ENCODE data around the gene ADM2. TPM values are rescaled to one million over a fixed set of nuclear protein-coding genes. Genes with fewer than 3 reads are reported as not detected.

The ADM2 gene
- total RNA-seq, 1 experiment from 2014 or later: 11.9 TPM

DNA sequence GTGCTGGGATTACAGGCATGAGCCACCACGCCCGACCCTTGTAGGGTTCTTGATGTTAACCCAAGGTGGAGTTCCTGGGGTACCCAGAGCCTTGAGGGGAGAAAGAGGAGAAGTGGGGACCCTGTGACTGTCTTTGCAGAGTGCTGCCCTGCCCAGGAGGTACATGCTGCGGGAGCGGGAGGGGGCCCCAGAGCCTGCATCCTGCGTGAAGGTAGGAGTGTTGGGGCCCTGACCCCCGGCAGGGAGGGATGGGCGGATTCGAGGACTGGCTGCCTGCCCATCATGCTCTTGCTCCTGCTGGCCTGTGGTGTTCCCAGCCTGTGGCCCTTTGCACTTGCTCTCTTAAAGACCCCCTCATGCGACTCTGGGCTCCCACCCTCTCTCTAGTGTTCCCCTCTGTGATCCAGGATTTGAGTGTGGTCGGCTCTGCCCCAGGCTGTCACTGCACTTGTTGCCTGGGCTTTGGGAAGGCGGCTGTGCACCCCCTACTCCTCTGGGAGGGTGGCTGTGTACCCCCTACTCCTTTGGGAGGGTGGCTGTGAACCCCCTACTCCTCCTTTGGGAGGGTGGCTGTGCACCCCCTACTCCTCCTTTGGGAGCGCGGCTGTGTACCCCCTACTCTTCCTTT is 39.6 kb downstream of the ADM2 start:
- Mint-ChIP-seq H3K9me3 (no peaks in the 10 kb centered on the region), H3K4me3 (no peak overlapping the region), H3K27me3 (ENCODE audit: low read depth) (no peaks in the 10 kb centered on the region; the same call in 1 of the 2 replicates), H3K27ac (no peak overlapping the region; a peak in 1 of 7 replicates), H3K36me3 (ENCODE audit: insufficient read depth in 1 of 3, low read depth in 3 of 3) (peaks cover 7 to 64% (median 39%) of the 10 kb centered on the region in 3 experiments; a peak in 6 of 7 replicates), H3K4me1 (peaks cover 5 to 7% of the 10 kb centered on the region in 2 experiments)
- no peak for DNase-seq
- WGBS (ENCODE audit: extremely low coverage, insufficient read length, low lambda C conversion rate): no CpG with 5 or more reads among the region's 13 CpGs
- no peak overlapping the region for H4K8ac ChIP-seq (replicated peaks; ENCODE audit: insufficient read length, low read depth, low read length)
- peaks cover 3% of the 10 kb centered on the region for H4K20me1 ChIP-seq (ENCODE audit: control insufficient read depth, insufficient read depth, insufficient read length)
- no peak overlapping the region for H3K23ac ChIP-seq (ENCODE audit: insufficient read length, low read depth, low read length)
- H3K4me2 ChIP-seq (ENCODE audit: insufficient read depth, insufficient read length, low read length): no peak overlapping the region
- H3K56ac ChIP-seq (ENCODE audit: insufficient read length, low read depth, low read length): no peak overlapping the region
- H3K14ac ChIP-seq (ENCODE audit: insufficient read depth, low read length): no peak overlapping the region; the same call in 1 of the 2 replicates
- H3K4me1 ChIP-seq (ENCODE audit: insufficient read depth, low read length): peaks cover 3% of the 10 kb centered on the region; the same call in 1 of the 2 replicates
- no peak overlapping the region for H4K5ac ChIP-seq (ENCODE audit: insufficient read length, low read depth, low read length)
- H2BK20ac ChIP-seq (ENCODE audit: low read depth, low read length, poor library complexity, severe bottlenecking): no peak overlapping the region
- no peak overlapping the region for H2BK5ac ChIP-seq (ENCODE audit: insufficient read length, low read length)
- H3K27me3 ChIP-seq (ENCODE audit: insufficient read depth, low read length): no peaks in the 10 kb centered on the region
- no peak overlapping the region for H2BK12ac ChIP-seq (ENCODE audit: insufficient read length, low read depth, low read length)
- H3T11ph ChIP-seq (ENCODE audit: low read length): no peak overlapping the region
- H2AFZ ChIP-seq (ENCODE audit: low read length): no peak overlapping the region
- no peak overlapping the region for H3K18ac ChIP-seq (ENCODE audit: insufficient read length, low read depth, low read length)
- no peak overlapping the region for H2AK5ac ChIP-seq (ENCODE audit: insufficient read length, low read length)
- no peaks in the 10 kb centered on the region for H3K79me1 ChIP-seq (ENCODE audit: insufficient read depth, low read depth, low read length, poor library complexity, severe bottlenecking)
- no peak overlapping the region for H3K27ac ChIP-seq (ENCODE audit: insufficient read length, low read depth, low read length)
- H2BK120ac ChIP-seq (ENCODE audit: low read depth, low read length, poor library complexity, severe bottlenecking): no peak overlapping the region
- no peak overlapping the region for H3K4ac ChIP-seq (ENCODE audit: low read depth, low read length)
- H3K23me2 ChIP-seq (ENCODE audit: insufficient read length, low read depth, low read length, poor library complexity, severe bottlenecking): peaks cover 3% of the 10 kb centered on the region
- no peak overlapping the region for H4K91ac ChIP-seq (ENCODE audit: insufficient read length, low read depth, low read length)
- no peak overlapping the region for H2BK15ac ChIP-seq (ENCODE audit: low read depth, low read length)
- H3K79me2 ChIP-seq (ENCODE audit: insufficient read depth, low read length): no peaks in the 10 kb centered on the region
- H3K9ac ChIP-seq (ENCODE audit: extremely low read depth, insufficient read length, low read length): no peak overlapping the region
- H3K9me3 ChIP-seq (ENCODE audit: control insufficient read depth, low read depth, low read length): no peaks in the 10 kb centered on the region
- TF ChIP-seq, protein P1, sequence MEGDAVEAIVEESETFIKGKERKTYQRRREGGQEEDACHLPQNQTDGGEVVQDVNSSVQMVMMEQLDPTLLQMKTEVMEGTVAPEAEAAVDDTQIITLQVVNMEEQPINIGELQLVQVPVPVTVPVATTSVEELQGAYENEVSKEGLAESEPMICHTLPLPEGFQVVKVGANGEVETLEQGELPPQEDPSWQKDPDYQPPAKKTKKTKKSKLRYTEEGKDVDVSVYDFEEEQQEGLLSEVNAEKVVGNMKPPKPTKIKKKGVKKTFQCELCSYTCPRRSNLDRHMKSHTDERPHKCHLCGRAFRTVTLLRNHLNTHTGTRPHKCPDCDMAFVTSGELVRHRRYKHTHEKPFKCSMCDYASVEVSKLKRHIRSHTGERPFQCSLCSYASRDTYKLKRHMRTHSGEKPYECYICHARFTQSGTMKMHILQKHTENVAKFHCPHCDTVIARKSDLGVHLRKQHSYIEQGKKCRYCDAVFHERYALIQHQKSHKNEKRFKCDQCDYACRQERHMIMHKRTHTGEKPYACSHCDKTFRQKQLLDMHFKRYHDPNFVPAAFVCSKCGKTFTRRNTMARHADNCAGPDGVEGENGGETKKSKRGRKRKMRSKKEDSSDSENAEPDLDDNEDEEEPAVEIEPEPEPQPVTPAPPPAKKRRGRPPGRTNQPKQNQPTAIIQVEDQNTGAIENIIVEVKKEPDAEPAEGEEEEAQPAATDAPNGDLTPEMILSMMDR (conservative IDR thresholded peaks at IDR 0.05): no peak
